ENCODE data around the gene RPS13.
"Not testable (repeated sequence)": the region's sequence is repeated elsewhere in the genome, so short reads cannot be mapped to it uniquely, and the experiment has no call there.

The RPS13 gene

GRCh38 chr11:17066691-17067090 lies 10.8 kb downstream of the RPS13 start:
- H3K4me1 Mint-ChIP-seq: peaks cover 7% of the 10 kb centered on the region
- H3K27me3 Mint-ChIP-seq: no peaks in the 10 kb centered on the region
- no peak for ATAC-seq
- H3K27ac Mint-ChIP-seq: no peak overlapping the region
- peaks cover 3% of the 10 kb centered on the region for H3K9me3 Mint-ChIP-seq
- peaks cover 10% of the 10 kb centered on the region for H3K36me3 Mint-ChIP-seq
- H3K4me3 Mint-ChIP-seq: no peak overlapping the region

- Mint-ChIP-seq H3K4me3 (no peak overlapping the region), H3K9me3 (peaks cover 3% of the 10 kb centered on the region)
- ATAC-seq: peak; percentile 83
Observed at GRCh38 chr11:17063171-17064002, 14.1 kb downstream of the RPS13 start.

GRCh38 chr11:17051146-17051545 lies 26.3 kb downstream of the RPS13 start:
- not testable (repeated sequence) for H3K9me3 Mint-ChIP-seq, H3K27me3 Mint-ChIP-seq, H3K4me3 Mint-ChIP-seq, ATAC-seq, H3K4me1 Mint-ChIP-seq, H3K36me3 Mint-ChIP-seq, H3K27ac Mint-ChIP-seq

More at GRCh38 chr11:17063171-17064002, 14.1 kb downstream of the RPS13 start:
- H3K4me1 Mint-ChIP-seq: peaks cover 7% of the 10 kb centered on the region
- no peak overlapping the region for H3K27ac Mint-ChIP-seq
- H3K36me3 Mint-ChIP-seq: peaks cover 1% of the 10 kb centered on the region
- no peaks in the 10 kb centered on the region for H3K27me3 Mint-ChIP-seq

GRCh38 chr11:17048491-17048890 lies 29.0 kb downstream of the RPS13 start:
- not testable (repeated sequence) for H3K27me3 Mint-ChIP-seq, H3K4me1 Mint-ChIP-seq, H3K27ac Mint-ChIP-seq, H3K9me3 Mint-ChIP-seq, ATAC-seq, H3K36me3 Mint-ChIP-seq, H3K4me3 Mint-ChIP-seq

- Mint-ChIP-seq H3K27me3 (no peaks in the 10 kb centered on the region), H3K27ac (no peak overlapping the region), H3K36me3 (no peaks in the 10 kb centered on the region), H3K4me1 (no peaks in the 10 kb centered on the region), H3K9me3 (no peaks in the 10 kb centered on the region), H3K4me3 (no peak overlapping the region)
- no peak for ATAC-seq
Observed at GRCh38 chr11:17046690-17047089, 30.8 kb downstream of the RPS13 start.

GRCh38 chr11:17036666-17037658 lies 40.5 kb downstream of the RPS13 start:
- peaks cover 5% of the 10 kb centered on the region for H3K9me3 Mint-ChIP-seq
- peaks cover 26% of the 10 kb centered on the region for H3K36me3 Mint-ChIP-seq
- H3K4me1 Mint-ChIP-seq: no peaks in the 10 kb centered on the region
- peaks cover 24% of the 10 kb centered on the region for H3K27me3 Mint-ChIP-seq
- ATAC-seq: no peak
- no peak overlapping the region for H3K27ac Mint-ChIP-seq
- H3K4me3 Mint-ChIP-seq: no peak overlapping the region

GRCh38 chr11:17034027-17034426 lies 43.4 kb downstream of the RPS13 start:
- not testable (repeated sequence) for H3K27ac Mint-ChIP-seq, H3K4me1 Mint-ChIP-seq, ATAC-seq, H3K4me3 Mint-ChIP-seq, H3K9me3 Mint-ChIP-seq
- Mint-ChIP-seq H3K36me3 (peaks cover 26% of the 10 kb centered on the region), H3K27me3 (peaks cover 15% of the 10 kb centered on the region)

- Mint-ChIP-seq H3K27me3 (no peaks in the 10 kb centered on the region), H3K4me1 (no peaks in the 10 kb centered on the region), H3K9me3 (no peaks in the 10 kb centered on the region), H3K4me3 (no peak overlapping the region), H3K36me3 (peaks cover 11% of the 10 kb centered on the region), H3K27ac (no peak overlapping the region)
- no peak for ATAC-seq
Observed at GRCh38 chr11:17026487-17027082, 50.9 kb downstream of the RPS13 start.

GRCh38 chr11:17024924-17025323 lies 52.5 kb downstream of the RPS13 start:
- Mint-ChIP-seq H3K9me3 (no peaks in the 10 kb centered on the region), H3K4me3 (no peak overlapping the region), H3K36me3 (peaks cover 11% of the 10 kb centered on the region), H3K27me3 (no peaks in the 10 kb centered on the region), H3K4me1 (no peaks in the 10 kb centered on the region), H3K27ac (no peak overlapping the region)
- ATAC-seq: no peak

Data from stimulated activated memory B cell treated with anti-CD40 and anti-IgM and Interleukin-4, amounts not matched to agents 10 μg/mL and 1 μg/mL and 100 μg/mL, for 72 hours (primary cell).